ENCODE data around the gene CAMKMT. TPM values are rescaled to one million over a fixed set of nuclear protein-coding genes. Genes with fewer than 3 reads are reported as not detected.

CAMKMT gene
- total RNA-seq, 3 donors from 2014 or later = 6.4 to 11.8 (median 10.5) TPM

- Histone ChIP-seq H3K4me3 (no peak overlapping the region), H3K4me1 (no peaks in the 10 kb centered on the region), H3K27ac (no peak overlapping the region), H3K36me3 (no peaks in the 10 kb centered on the region), H3K27me3 (no peaks in the 10 kb centered on the region), H3K9me3 (no peaks in the 10 kb centered on the region)
- DNase-seq (ENCODE audit: low spot score in 2 of 2) = no peak
- intact Hi-C loops (cut with DNase I; ENCODE audit: low total_unique reads) = no loop called here
- TF ChIP-seq POLR2AphosphoS5 (IDR thresholded peaks at IDR 0.05) (no peak), POLR2A (IDR thresholded peaks at IDR 0.05) (no peak), CTCF (IDR thresholded peaks at IDR 0.05) (no peak)
Measured at GRCh38 chr2:44771522-44771921, 409.8 kb downstream of the CAMKMT start.

GRCh38 chr2:44772131-44772530 is 410.4 kb downstream of the CAMKMT start:
- Histone ChIP-seq H3K9me3 (no peaks in the 10 kb centered on the region), H3K27ac (no peak overlapping the region), H3K4me3 (no peak overlapping the region), H3K27me3 (no peaks in the 10 kb centered on the region), H3K36me3 (no peaks in the 10 kb centered on the region), H3K4me1 (peaks cover 0 to 3% of the 10 kb centered on the region in 2 donors)
- no peak for TF ChIP-seq CTCF (IDR thresholded peaks at IDR 0.05)
- TF ChIP-seq POLR2A (IDR thresholded peaks at IDR 0.05) = no peak
- no peak for TF ChIP-seq POLR2AphosphoS5 (IDR thresholded peaks at IDR 0.05)
- DNase-seq (ENCODE audit: low spot score in 2 of 2) = no peak
- intact Hi-C loops (cut with DNase I; ENCODE audit: low total_unique reads) = no loop called here

- Histone ChIP-seq H3K4me3 (no peak overlapping the region), H3K27me3 (no peaks in the 10 kb centered on the region), H3K4me1 (peaks cover 0 to 5% of the 10 kb centered on the region in 2 donors), H3K9me3 (no peaks in the 10 kb centered on the region), H3K27ac (no peak overlapping the region), H3K36me3 (no peaks in the 10 kb centered on the region)
- TF ChIP-seq POLR2AphosphoS5 (IDR thresholded peaks at IDR 0.05) (no peak), CTCF (IDR thresholded peaks at IDR 0.05) (no peak), POLR2A (IDR thresholded peaks at IDR 0.05) (no peak)
- intact Hi-C loops (cut with DNase I; ENCODE audit: low total_unique reads) = no loop called here
- no peak for DNase-seq (ENCODE audit: low spot score in 2 of 2)
Measured at GRCh38 chr2:44772669-44773378, 411.1 kb downstream of the CAMKMT start.

- Histone ChIP-seq H3K4me1 (peaks cover 0 to 5% of the 10 kb centered on the region in 2 donors), H3K36me3 (no peaks in the 10 kb centered on the region), H3K27ac (no peak overlapping the region), H3K9me3 (peaks cover 0 to 2% of the 10 kb centered on the region in 2 donors), H3K27me3 (no peaks in the 10 kb centered on the region), H3K4me3 (no peak overlapping the region)
- DNase-seq (ENCODE audit: low spot score in 2 of 2) = no peak
- intact Hi-C loops (cut with DNase I; ENCODE audit: low total_unique reads) = no loop called here
- TF ChIP-seq POLR2A (IDR thresholded peaks at IDR 0.05) (no peak), POLR2AphosphoS5 (IDR thresholded peaks at IDR 0.05) (no peak), CTCF (IDR thresholded peaks at IDR 0.05) (no peak)
Measured at GRCh38 chr2:44774826-44775492, 413.2 kb downstream of the CAMKMT start.

GRCh38 chr2:44777036-44777435 is 415.3 kb downstream of the CAMKMT start:
- Histone ChIP-seq H3K36me3 (no peaks in the 10 kb centered on the region), H3K4me3 (no peak overlapping the region), H3K4me1 (peaks cover 0 to 5% of the 10 kb centered on the region in 2 donors), H3K27me3 (no peaks in the 10 kb centered on the region), H3K27ac (no peak overlapping the region), H3K9me3 (peaks cover 0 to 8% of the 10 kb centered on the region in 2 donors)
- intact Hi-C loops (cut with DNase I; ENCODE audit: low total_unique reads) = no loop called here
- TF ChIP-seq POLR2A (IDR thresholded peaks at IDR 0.05) (no peak), POLR2AphosphoS5 (IDR thresholded peaks at IDR 0.05) (no peak), CTCF (IDR thresholded peaks at IDR 0.05) (no peak)
- DNase-seq (ENCODE audit: low spot score in 2 of 2) = no peak
